Small intestine (tissue), 7 donors: ENCODE measurements around the gene ARHGAP22. TPM values are rescaled to one million over a fixed set of nuclear protein-coding genes. Genes with fewer than 3 reads are reported as not detected.

Source experiments
- DNase-seq, 2 donors: peaks; one replicate each; pipeline versions ENCODE4 v3.0.0 to v3.0.0-alpha.2; 2013
- FAIRE-seq: peaks from 2 replicates; lab custom pipeline; 2012; peaks lifted over from hg19 to GRCh38; lab: Jason Lieb, UNC
- H3K27ac ChIP-seq, 3 donors: one replicate each; pipeline ENCODE4 v1.5.1; 2013; ENCODE audit warnings: low read length in 2 of 3, mild to moderate bottlenecking in 2 of 3, control low read depth in 1 of 3, inconsistent platforms in 1 of 3, low read depth in 1 of 3, moderate library complexity in 1 of 3
- H3K27me3 ChIP-seq, 3 donors: one replicate each; pipeline ENCODE4 v1.6.1; 2013; ENCODE audit warnings: low read length in 3 of 3, inconsistent platforms in 1 of 3; ENCODE audit not compliant: control insufficient read depth in 3 of 3, insufficient read depth in 3 of 3
- H3K36me3 ChIP-seq, 3 donors: one replicate each; pipeline ENCODE4 v1.6.1; 2013; ENCODE audit warnings: low read length in 3 of 3, inconsistent platforms in 1 of 3, low read depth in 1 of 3, mild to moderate bottlenecking in 1 of 3, moderate library complexity in 1 of 3; ENCODE audit not compliant: control insufficient read depth in 3 of 3, insufficient read depth in 2 of 3
- H3K4me1 ChIP-seq, 3 donors: one replicate each; pipeline ENCODE4 v1.6.1; 2013; ENCODE audit warnings: low read length in 2 of 3, inconsistent platforms in 1 of 3, low read depth in 1 of 3, mild to moderate bottlenecking in 1 of 3, moderate library complexity in 1 of 3; ENCODE audit not compliant: control insufficient read depth in 3 of 3, insufficient read depth in 2 of 3
- H3K4me3 ChIP-seq, 3 donors: one replicate each; pipeline ENCODE4 v1.5.1; 2013; ENCODE audit warnings: low read length in 3 of 3, control low read depth in 1 of 3, inconsistent platforms in 1 of 3, low read depth in 1 of 3, mild to moderate bottlenecking in 1 of 3, moderate library complexity in 1 of 3
- H3K9me3 ChIP-seq, 2 donors: one replicate each; pipeline ENCODE4 v1.6.1; 2013; ENCODE audit warnings: low read depth in 1 of 2, low read length in 1 of 2; ENCODE audit not compliant: control insufficient read depth in 2 of 2, insufficient read depth in 1 of 2
- WGBS, 3 donors: extraction: QIAGEN DNeasy Blood & Tissue Kit; methylation state at CpG; one replicate each; pipeline ENCODE4 v1.1.7; 2013; 5-methylcytosine and 5-hydroxymethylcytosine counted together
- polyA plus RNA-seq, 4 donors: library from polyadenylated mRNA; stranded (reverse) in 3 of 4; unstranded in 1 of 4; fragments of 200-250 nt in 3 of 4; fragments of 120-200 nt in 1 of 4; gene quantifications; one replicate each; pipeline versions ENCODE4 v1.2.1 to v1.2.3, GENCODE V29; 2013
- donor health status: healthy with polysubstance abuse.
- donor health status: control.
- donor health status: control.
- donor health status: Bipolar disorder and iron deficiency.
- donor health status: healthy.

Gene ARHGAP22
- polyA plus RNA-seq, 4 donors, result 0.54 to 1.4 (median 1.3) TPM; not detected in 1

- Histone ChIP-seq H3K4me3 (no peak overlapping the region), H3K27ac (no peak overlapping the region), H3K36me3 (no peaks in the 10 kb centered on the region), H3K4me1 (no peaks in the 10 kb centered on the region), H3K9me3 (no peaks in the 10 kb centered on the region), H3K27me3 (no peaks in the 10 kb centered on the region)
- FAIRE-seq (no peak), DNase-seq (no peak)
- 74 to 83% (median 78%) methylated on average over 14 of the region's 14 CpGs for WGBS, 3 donors
Measured at GRCh38 chr10:48545462-48546145, 59.3 kb downstream of the ARHGAP22 start.

- FAIRE-seq, result no peak
- Histone ChIP-seq H3K27ac (no peak overlapping the region), H3K27me3 (no peaks in the 10 kb centered on the region), H3K4me1 (no peaks in the 10 kb centered on the region), H3K4me3 (no peak overlapping the region), H3K9me3 (no peaks in the 10 kb centered on the region), H3K36me3 (no peaks in the 10 kb centered on the region)
- WGBS, 3 donors, result 75 to 88% (median 86%) methylated on average over 3 of the region's 3 CpGs
- no peak for DNase-seq
Measured at GRCh38 chr10:48543182-48543844, 61.6 kb downstream of the ARHGAP22 start.

GRCh38 chr10:48542471-48543181 is 62.2 kb downstream of the ARHGAP22 start:
- no peak for DNase-seq
- H3K27me3 ChIP-seq, result no peaks in the 10 kb centered on the region

GRCh38 chr10:48541144-48541795 is 63.6 kb downstream of the ARHGAP22 start:
- no peak for FAIRE-seq
- DNase-seq, result no peak
- 70 to 79% (median 73%) methylated on average over 7 of the region's 7 CpGs for WGBS, 3 donors
- no peaks in the 10 kb centered on the region for H3K27me3 ChIP-seq
- no peaks in the 10 kb centered on the region for H3K9me3 ChIP-seq
- no peak overlapping the region for H3K4me3 ChIP-seq
- H3K27ac ChIP-seq, result no peak overlapping the region
- H3K4me1 ChIP-seq, result no peaks in the 10 kb centered on the region
- no peaks in the 10 kb centered on the region for H3K36me3 ChIP-seq

More at GRCh38 chr10:48542471-48543181, 62.2 kb downstream of the ARHGAP22 start:
- no peaks in the 10 kb centered on the region for H3K36me3 ChIP-seq
- no peak overlapping the region for H3K27ac ChIP-seq
- no peaks in the 10 kb centered on the region for H3K4me1 ChIP-seq
- H3K9me3 ChIP-seq, result no peaks in the 10 kb centered on the region
- FAIRE-seq, result no peak
- WGBS, 3 donors, result 77 to 90% (median 84%) methylated on average over 6 of the region's 6 CpGs
- H3K4me3 ChIP-seq, result no peak overlapping the region

- FAIRE-seq (no peak), DNase-seq (no peak)
- H3K36me3 ChIP-seq, result no peaks in the 10 kb centered on the region
- H3K27me3 ChIP-seq, result no peaks in the 10 kb centered on the region
- no peak overlapping the region for H3K27ac ChIP-seq
- no peaks in the 10 kb centered on the region for H3K4me1 ChIP-seq
- WGBS, 3 donors, result 45 to 72% (median 66%) methylated on average over 2 of the region's 2 CpGs
- H3K4me3 ChIP-seq, result no peak overlapping the region
- no peaks in the 10 kb centered on the region for H3K9me3 ChIP-seq
Measured at GRCh38 chr10:48538611-48539010, 66.3 kb downstream of the ARHGAP22 start.

- no peaks in the 10 kb centered on the region for H3K4me1 ChIP-seq
- no peak for DNase-seq
- H3K9me3 ChIP-seq, result no peaks in the 10 kb centered on the region
- FAIRE-seq, result no peak
- no peaks in the 10 kb centered on the region for H3K27me3 ChIP-seq
- H3K36me3 ChIP-seq, result no peaks in the 10 kb centered on the region
- WGBS, 3 donors, result 81 to 88% (median 81%) methylated on average over 13 of the region's 13 CpGs
- H3K27ac ChIP-seq, result no peak overlapping the region
- H3K4me3 ChIP-seq, result no peak overlapping the region
Measured at GRCh38 chr10:48536916-48537890, 67.7 kb downstream of the ARHGAP22 start.

- FAIRE-seq (no peak), DNase-seq (no peak)
- no peak overlapping the region for H3K27ac ChIP-seq
- no peaks in the 10 kb centered on the region for H3K9me3 ChIP-seq
- 67 to 83% (median 82%) methylated on average over 3 of the region's 3 CpGs for WGBS, 3 donors
- H3K27me3 ChIP-seq, result no peaks in the 10 kb centered on the region
- no peaks in the 10 kb centered on the region for H3K4me1 ChIP-seq
- H3K36me3 ChIP-seq, result no peaks in the 10 kb centered on the region
- H3K4me3 ChIP-seq, result no peak overlapping the region
Measured at GRCh38 chr10:48536156-48536500, 68.7 kb downstream of the ARHGAP22 start.
